Measurements from ENCODE around the gene PLEKHH3. TPM values are rescaled to one million over a fixed set of nuclear protein-coding genes. Genes with fewer than 3 reads are reported as not detected.
A peak's percentile ranks its signal among the peaks of the same experiment; 100 is the strongest.

Gene PLEKHH3
- total and polyA plus RNA-seq, 12 donors = 1.8 to 73.2 (median 46.6) TPM

GRCh38 chr17:42670789-42671657 is 5.8 kb downstream of the PLEKHH3 start:
- H3K9me3 ChIP-seq (replicated peaks in 1 of 3) = no peaks in the 10 kb centered on the region
- 79 to 88% (median 85%) methylated on average over 37 to 50 of the region's 50 CpGs for WGBS, 4 donors
- TF ChIP-seq CTCF (IDR thresholded peaks at IDR 0.05) = no peak
- TF ChIP-seq POLR2A (IDR thresholded peaks at IDR 0.05) = no peak
- H3K4me3 ChIP-seq = no peak overlapping the region
- intact Hi-C loops (cut with DNase I) = loop anchor here (5.0 to 10.0 kb wide), 2 partner anchors 59 to 86 kb away; no protein-coding TSS in a partner anchor
- H3K27ac ChIP-seq = peak overlapping the region in 1 of 5 donors; percentile 52
- H3K27me3 ChIP-seq = no peaks in the 10 kb centered on the region
- peaks cover 0 to 65% of the 10 kb centered on the region in 2 donors for H3K36me3 ChIP-seq (replicated peaks in 1 of 2)
- no peak for DNase-seq
- H3K4me1 ChIP-seq (replicated peaks in 1 of 2) = peaks cover 40 to 60% of the 10 kb centered on the region in 2 donors

GRCh38 chr17:42669977-42670788 is 6.6 kb downstream of the PLEKHH3 start:
- H3K9me3 ChIP-seq (replicated peaks in 1 of 3) = no peaks in the 10 kb centered on the region
- WGBS, 4 donors = 52 to 75% (median 62%) methylated on average over 12 to 87 of the region's 87 CpGs
- H3K4me1 ChIP-seq (replicated peaks in 1 of 2) = peaks cover 33 to 55% of the 10 kb centered on the region in 2 donors
- intact Hi-C loops (cut with DNase I) = loop anchor here (5.0 to 10.0 kb wide), 2 partner anchors 58 to 85 kb away; no protein-coding TSS in a partner anchor
- peaks cover 0 to 73% of the 10 kb centered on the region in 2 donors for H3K36me3 ChIP-seq (replicated peaks in 1 of 2)
- peak overlapping the region in 2 of 5 donors; percentile 63 to 69 for H3K27ac ChIP-seq
- DNase-seq = peak in 1 of 7 donors; percentile 19
- H3K27me3 ChIP-seq = no peaks in the 10 kb centered on the region
- TF ChIP-seq POLR2A (IDR thresholded peaks at IDR 0.05) = no peak
- no peak for TF ChIP-seq CTCF (IDR thresholded peaks at IDR 0.05)
- no peak overlapping the region for H3K4me3 ChIP-seq

GRCh38 chr17:42669705-42669976 is 7.2 kb downstream of the PLEKHH3 start:
- 78 to 100% (median 90%) methylated on average over 1 to 12 of the region's 12 CpGs for WGBS, 4 donors
- H3K36me3 ChIP-seq (replicated peaks in 1 of 2) = peaks cover 0 to 78% of the 10 kb centered on the region in 2 donors
- intact Hi-C loops (cut with DNase I) = no loop called here
- TF ChIP-seq POLR2A (IDR thresholded peaks at IDR 0.05) (no peak), CTCF (IDR thresholded peaks at IDR 0.05) (no peak)
- no peak overlapping the region for H3K4me3 ChIP-seq
- DNase-seq = no peak
- no peaks in the 10 kb centered on the region for H3K27me3 ChIP-seq
- peaks cover 27 to 49% of the 10 kb centered on the region in 2 donors for H3K4me1 ChIP-seq (replicated peaks in 1 of 2)
- H3K27ac ChIP-seq = peak overlapping the region in 2 of 5 donors; percentile 63 to 69
- H3K9me3 ChIP-seq (replicated peaks in 1 of 3) = no peaks in the 10 kb centered on the region
